Mesenchymal stem cell (in vitro differentiated cells and primary cell): ENCODE data around the gene NEDD4L.

Experiments used
- DNase-seq: peaks from one replicate; pipeline ENCODE4 v3.0.0-alpha.2; 2013
- H2AFZ ChIP-seq: one replicate; pipeline ENCODE4 v1.6.1; 2013; ENCODE audit warnings: low read depth, mild to moderate bottlenecking, control low read depth, inconsistent platforms, low read length, moderate library complexity
- H2AK5ac ChIP-seq: 2 replicates; pipeline ENCODE4 v1.6.1; 2013; ENCODE audit warnings: low read length, moderate library complexity, mild to moderate bottlenecking, inconsistent platforms; ENCODE audit not compliant: severe bottlenecking
- H2BK120ac ChIP-seq: one replicate; pipeline ENCODE4 v1.6.1; 2013; ENCODE audit warnings: low read depth, mild to moderate bottlenecking, inconsistent platforms, low read length, moderate library complexity
- H2BK12ac ChIP-seq, 2 experiments: one replicate each; pipeline ENCODE4 v1.6.1; 2013; ENCODE audit warnings: inconsistent platforms in 2 of 2, low read length in 2 of 2, mild to moderate bottlenecking in 2 of 2, moderate library complexity in 2 of 2, control low read depth in 1 of 2
- H2BK15ac ChIP-seq: one replicate; pipeline ENCODE4 v1.6.1; 2013; ENCODE audit warnings: mild to moderate bottlenecking, low read depth, inconsistent platforms; ENCODE audit not compliant: poor library complexity, severe bottlenecking
- H2BK5ac ChIP-seq: 2 replicates; pipeline ENCODE4 v1.6.1; 2013; ENCODE audit warnings: low read depth, mild to moderate bottlenecking, low read length, control low read depth, inconsistent platforms; ENCODE audit not compliant: poor library complexity, severe bottlenecking
- H3K14ac ChIP-seq, 2 experiments: one replicate each; pipeline ENCODE4 v1.6.1; 2013; ENCODE audit warnings: inconsistent platforms in 2 of 2, low read length in 2 of 2, control low read depth in 1 of 2, mild to moderate bottlenecking in 1 of 2, moderate library complexity in 1 of 2
- H3K18ac ChIP-seq, 2 experiments: one replicate each; pipeline ENCODE4 v1.6.1; 2013; ENCODE audit warnings: inconsistent platforms in 2 of 2, low read length in 2 of 2, control low read depth in 1 of 2, low read depth in 1 of 2, mild to moderate bottlenecking in 1 of 2
- H3K23ac ChIP-seq, 2 experiments: one replicate each; pipeline ENCODE4 v1.6.1; 2013; ENCODE audit warnings: inconsistent platforms in 2 of 2, low read length in 2 of 2, mild to moderate bottlenecking in 2 of 2, moderate library complexity in 2 of 2, control low read depth in 1 of 2
- H3K27ac ChIP-seq: 2 replicates; pipeline ENCODE4 v1.5.1; 2013; ENCODE audit warnings: mild to moderate bottlenecking, moderate library complexity, low read length, control low read depth, inconsistent platforms; ENCODE audit not compliant: poor library complexity, severe bottlenecking
- H3K27me3 ChIP-seq, 2 experiments: 2 replicates each; pipeline versions ENCODE4 v1.6.1 to v1.7.0; 2013; ENCODE audit warnings: low read length in 2 of 2, mild to moderate bottlenecking in 2 of 2, moderate library complexity in 2 of 2, control low read depth in 1 of 2, inconsistent platforms in 1 of 2; ENCODE audit not compliant: control insufficient read depth in 1 of 2, insufficient read depth in 1 of 2
- H3K36me3 ChIP-seq, 2 experiments: 2 replicates each; pipeline versions ENCODE4 v1.6.1 to v1.7.0; 2013; ENCODE audit warnings: low read length in 2 of 2, control low read depth in 1 of 2, inconsistent platforms in 1 of 2, low read depth in 1 of 2, mild to moderate bottlenecking in 1 of 2; ENCODE audit not compliant: insufficient read depth in 2 of 2, control insufficient read depth in 1 of 2
- H3K4ac ChIP-seq, 2 experiments: one replicate each; pipeline ENCODE4 v1.6.1; 2013; ENCODE audit warnings: inconsistent platforms in 2 of 2, low read length in 2 of 2, mild to moderate bottlenecking in 2 of 2, moderate library complexity in 2 of 2, control low read depth in 1 of 2, low read depth in 1 of 2
- H3K4me1 ChIP-seq: 2 replicates; pipeline ENCODE4 v1.6.1; 2013; ENCODE audit warnings: low read depth, low read length, control low read depth; ENCODE audit not compliant: control insufficient read depth, insufficient read depth
- H3K4me2 ChIP-seq: 2 replicates; pipeline ENCODE4 v1.6.1; 2013; ENCODE audit warnings: low read length, mild to moderate bottlenecking, inconsistent platforms; ENCODE audit not compliant: poor library complexity, severe bottlenecking
- H3K4me3 ChIP-seq, 2 experiments: 2 replicates each; pipeline versions ENCODE4 v1.5.1 to v1.7.0; 2013; ENCODE audit warnings: low read length in 2 of 2, mild to moderate bottlenecking in 2 of 2, control low read depth in 1 of 2, low read depth in 1 of 2; ENCODE audit not compliant: insufficient read depth in 1 of 2
- H3K79me1 ChIP-seq: replicated peaks from 2 replicates; pipeline ENCODE4 v1.6.1; 2013; ENCODE audit warnings: mild to moderate bottlenecking, control low read depth, low read length, inconsistent platforms; ENCODE audit not compliant: poor library complexity, severe bottlenecking
- H3K9ac ChIP-seq: 2 replicates; pipeline ENCODE4 v1.7.0; 2013; ENCODE audit warnings: mild to moderate bottlenecking, low read length, moderate library complexity
- H3K9me3 ChIP-seq: 2 replicates; pipeline ENCODE4 v1.7.0; 2013; ENCODE audit warnings: mild to moderate bottlenecking, low read length; ENCODE audit not compliant: control insufficient read depth
- H4K8ac ChIP-seq: one replicate; pipeline ENCODE4 v1.6.1; 2013; ENCODE audit warnings: inconsistent platforms, mild to moderate bottlenecking, low read length, moderate library complexity
- H4K91ac ChIP-seq: one replicate; pipeline ENCODE4 v1.6.1; 2013; ENCODE audit warnings: mild to moderate bottlenecking, low read length, inconsistent platforms
- WGBS: methylation state at CpG from one replicate; pipeline ENCODE4 v1.1.7; 2013; ENCODE audit warnings: mixed read lengths; 5-methylcytosine and 5-hydroxymethylcytosine counted together

The NEDD4L gene

DNA sequence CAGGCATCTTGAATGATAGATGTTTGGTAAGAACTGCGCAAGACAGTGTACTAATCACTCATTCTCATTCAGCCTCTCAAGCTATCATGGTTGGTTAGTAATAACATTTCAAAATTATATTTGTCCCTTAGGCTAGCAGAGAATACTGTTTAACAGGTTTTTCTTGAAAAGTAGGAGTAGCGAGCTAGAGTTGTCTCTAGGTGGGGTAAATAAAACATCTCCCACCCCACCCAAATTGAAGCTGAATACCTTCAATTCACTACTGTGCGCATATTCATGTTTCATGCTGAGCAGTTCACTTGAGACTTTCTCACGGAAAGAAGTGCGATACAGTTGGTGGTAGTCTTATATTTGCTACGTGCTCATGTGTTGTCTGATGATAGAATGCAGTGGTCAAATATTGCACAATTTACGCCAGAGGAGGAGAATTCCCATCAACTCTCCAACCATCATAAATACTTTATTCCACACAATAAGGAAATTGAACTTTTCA is 49.3 kb downstream of the NEDD4L start:
- H2BK120ac ChIP-seq: no peak overlapping the region
- no peaks in the 10 kb centered on the region for H3K4me1 ChIP-seq

DNA sequence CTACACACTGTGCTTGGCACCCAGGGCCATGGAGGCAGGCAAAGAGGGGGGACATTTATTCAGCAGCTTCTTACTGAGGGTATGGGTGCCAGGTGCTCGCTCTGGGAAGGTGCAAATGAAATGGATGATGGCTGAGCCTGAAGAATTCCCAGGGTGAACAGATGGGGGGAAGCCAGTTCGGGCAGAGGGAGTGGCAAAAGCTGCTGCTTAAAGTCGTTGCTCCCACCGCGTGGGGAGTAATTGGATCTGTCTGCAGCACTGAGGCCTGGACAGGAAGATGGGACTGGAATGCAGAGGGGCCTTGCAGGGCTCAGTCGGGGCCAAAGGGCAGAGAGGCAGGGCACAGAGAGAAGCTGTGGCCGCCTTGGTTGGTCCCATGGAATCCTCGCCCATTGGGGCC is 51.2 kb downstream of the NEDD4L start:
- Histone ChIP-seq H3K79me1 (peaks cover 11% of the 10 kb centered on the region), H2BK15ac (no peak overlapping the region), H3K9me3 (no peaks in the 10 kb centered on the region), H3K9ac (no peak overlapping the region), H2AFZ (no peak overlapping the region), H3K27ac (no peak overlapping the region), H2AK5ac (no peak overlapping the region), H3K14ac (no peak overlapping the region), H3K27me3 (no peaks in the 10 kb centered on the region), H3K18ac (no peak overlapping the region), H3K4me3 (no peak overlapping the region), H4K8ac (no peak overlapping the region), H3K4ac (no peak overlapping the region), H3K36me3 (no peaks in the 10 kb centered on the region), H2BK120ac (no peak overlapping the region), H2BK12ac (no peak overlapping the region), H3K23ac (no peak overlapping the region), H2BK5ac (no peak overlapping the region), H3K4me1 (no peaks in the 10 kb centered on the region), H4K91ac (no peak overlapping the region), H3K4me2 (no peak overlapping the region)
- WGBS: 64% methylated on average over 8 of the region's 8 CpGs
- no peak for DNase-seq

More for the DNA sequence above, 49.3 kb downstream of the NEDD4L start:
- Histone ChIP-seq H3K14ac (no peak overlapping the region), H3K79me1 (peaks cover 8% of the 10 kb centered on the region), H3K9me3 (no peaks in the 10 kb centered on the region), H3K27me3 (no peaks in the 10 kb centered on the region), H3K18ac (no peak overlapping the region), H3K4me3 (no peak overlapping the region), H2BK15ac (no peak overlapping the region), H3K23ac (no peak overlapping the region), H3K9ac (no peak overlapping the region), H3K27ac (no peak overlapping the region), H3K4me2 (no peak overlapping the region), H2AK5ac (no peak overlapping the region), H4K91ac (no peak overlapping the region), H3K36me3 (no peaks in the 10 kb centered on the region), H2BK12ac (no peak overlapping the region), H3K4ac (no peak overlapping the region), H2BK5ac (no peak overlapping the region), H4K8ac (no peak overlapping the region), H2AFZ (no peak overlapping the region)
- DNase-seq: no peak
- 95% methylated on average over 3 of the region's 7 CpGs for WGBS

- WGBS: 100% methylated on average over 2 of the region's 2 CpGs
- no peak overlapping the region for H2BK15ac ChIP-seq
- H3K79me1 ChIP-seq: peaks cover 11% of the 10 kb centered on the region
- no peaks in the 10 kb centered on the region for H3K36me3 ChIP-seq
- no peak overlapping the region for H3K14ac ChIP-seq
- no peak overlapping the region for H4K8ac ChIP-seq
- no peak overlapping the region for H2AK5ac ChIP-seq
- no peak for DNase-seq
- H3K9me3 ChIP-seq: no peaks in the 10 kb centered on the region
- H2BK12ac ChIP-seq: no peak overlapping the region
- H2BK5ac ChIP-seq: no peak overlapping the region
- H3K4me1 ChIP-seq: no peaks in the 10 kb centered on the region
- H3K18ac ChIP-seq: no peak overlapping the region
- H3K4ac ChIP-seq: no peak overlapping the region
- H3K4me3 ChIP-seq: no peak overlapping the region
- no peak overlapping the region for H3K4me2 ChIP-seq
- H3K27ac ChIP-seq: no peak overlapping the region
- H2AFZ ChIP-seq: no peak overlapping the region
- no peak overlapping the region for H4K91ac ChIP-seq
- no peak overlapping the region for H2BK120ac ChIP-seq
- no peak overlapping the region for H3K23ac ChIP-seq
- H3K27me3 ChIP-seq: no peaks in the 10 kb centered on the region
- no peak overlapping the region for H3K9ac ChIP-seq
Measured at GRCh38 chr18:58095655-58096054, 51.6 kb downstream of the NEDD4L start.

- no peak overlapping the region for H3K27ac ChIP-seq
- no peak overlapping the region for H2AFZ ChIP-seq
- no peak overlapping the region for H4K91ac ChIP-seq
- H3K4ac ChIP-seq: no peak overlapping the region
- H3K9me3 ChIP-seq: no peaks in the 10 kb centered on the region
- no peak for DNase-seq
- no peak overlapping the region for H2AK5ac ChIP-seq
- 70% methylated on average over 1 of the region's 1 CpG for WGBS
- H3K36me3 ChIP-seq: no peaks in the 10 kb centered on the region
- no peaks in the 10 kb centered on the region for H3K27me3 ChIP-seq
- no peak overlapping the region for H3K4me2 ChIP-seq
- H2BK5ac ChIP-seq: no peak overlapping the region
- H3K14ac ChIP-seq: no peak overlapping the region
- no peak overlapping the region for H2BK15ac ChIP-seq
- H3K9ac ChIP-seq: no peak overlapping the region
- peaks cover 13% of the 10 kb centered on the region for H3K79me1 ChIP-seq
- H4K8ac ChIP-seq: no peak overlapping the region
- no peak overlapping the region for H3K18ac ChIP-seq
- H2BK120ac ChIP-seq: no peak overlapping the region
- no peak overlapping the region for H2BK12ac ChIP-seq
- no peak overlapping the region for H3K4me3 ChIP-seq
- H3K23ac ChIP-seq: no peak overlapping the region
- no peaks in the 10 kb centered on the region for H3K4me1 ChIP-seq
Measured at GRCh38 chr18:58096658-58097057, 52.6 kb downstream of the NEDD4L start.
